DOHH2 (cell line): ENCODE results near the gene ZBTB49.

ENCODE experiments used
- H3F3A ChIP-seq: fragments of 200-600 bp; sonication (generic), shearing (Covaris generic); 2 replicates; pipeline ENCODE4 v1.6.0; 2016; ENCODE audit warnings: antibody characterized with exemption, mild to moderate bottlenecking; ENCODE audit not compliant: control insufficient read depth, insufficient read depth
- H3K27ac ChIP-seq: fragments of 200-600 bp; sonication (generic); 2 replicates; pipeline ENCODE4 v1.5.1; 2014; ENCODE audit warnings: low read depth, mild to moderate bottlenecking, low read length, moderate library complexity
- H3K27me3 ChIP-seq: fragments of 200-600 bp; sonication (generic); 2 replicates; pipeline ENCODE4 v1.6.1; 2014; ENCODE audit warnings: mild to moderate bottlenecking, low read length, mixed read lengths; ENCODE audit not compliant: control insufficient read depth
- H3K36me3 ChIP-seq: fragments of 200-600 bp; sonication (generic); 2 replicates; pipeline ENCODE4 v1.6.1; 2014; ENCODE audit warnings: mild to moderate bottlenecking, low read length, moderate library complexity, mixed read lengths; ENCODE audit not compliant: control insufficient read depth
- H3K4me1 ChIP-seq: fragments of 200-600 bp; sonication (generic); 2 replicates; pipeline ENCODE4 v1.6.1; 2014; ENCODE audit warnings: mild to moderate bottlenecking, low read length, mixed read lengths; ENCODE audit not compliant: control insufficient read depth
- H3K4me2 ChIP-seq: fragments of 200-600 bp; sonication (generic); 2 replicates; pipeline ENCODE4 v1.6.0; 2014; ENCODE audit warnings: mild to moderate bottlenecking, low read length, moderate library complexity
- H3K4me3 ChIP-seq: fragments of 200-600 bp; sonication (generic); 2 replicates; pipeline ENCODE4 v1.5.1; 2014; ENCODE audit warnings: mild to moderate bottlenecking, low read length, mixed read lengths
- H3K79me2 ChIP-seq: fragments of 200-600 bp; sonication (generic); 2 replicates; pipeline ENCODE4 v1.6.1; 2014; ENCODE audit warnings: mild to moderate bottlenecking, low read length, mixed read lengths; ENCODE audit not compliant: control insufficient read depth
- H3K9me2 ChIP-seq: fragments of 200-600 bp; sonication (generic); replicated peaks from 2 replicates; pipeline ENCODE4 v1.6.1; 2014; ENCODE audit warnings: mild to moderate bottlenecking, low read length, mixed read lengths; ENCODE audit not compliant: control insufficient read depth
- H3K9me3 ChIP-seq: fragments of 200-600 bp; sonication (generic); 2 replicates; pipeline ENCODE4 v1.6.1; 2014; ENCODE audit warnings: antibody characterized with exemption, low read length, mixed read lengths; ENCODE audit not compliant: control insufficient read depth, insufficient read depth
- H4K20me1 ChIP-seq: fragments of 200-600 bp; sonication (generic); 2 replicates; pipeline ENCODE4 v1.6.0; 2014; ENCODE audit warnings: low read depth, mild to moderate bottlenecking, antibody characterized with exemption, low read length, moderate library complexity; ENCODE audit not compliant: control insufficient read depth, insufficient read depth
- EZH2phosphoT487 ChIP-seq: fragments of 200-600 bp; sonication (generic); IDR thresholded peaks from 2 replicates; pipeline ENCODE4 v1.6.1; 2017; ENCODE audit warnings: borderline replicate concordance, mild to moderate bottlenecking, antibody characterized with exemption, low read length, moderate library complexity, mixed read lengths
- TF ChIP-seq, protein P1 (sequence below): fragments of 200-600 bp; sonication (generic); IDR thresholded peaks from one replicate; pipeline ENCODE4 v1.5.1; 2014; ENCODE audit warnings: antibody characterized with exemption, mild to moderate bottlenecking, low read depth, low read length; ENCODE audit not compliant: poor library complexity, severe bottlenecking

ZBTB49 gene

GRCh38 chr4:4332529-4332928 is 42.5 kb downstream of the ZBTB49 start:
- peaks cover 3% of the 10 kb centered on the region for H3K4me1 ChIP-seq
- H3K4me3 ChIP-seq: no peak overlapping the region
- H4K20me1 ChIP-seq: no peaks in the 10 kb centered on the region
- no peak overlapping the region for H3K27ac ChIP-seq
- no peaks in the 10 kb centered on the region for H3K9me3 ChIP-seq
- H3K4me2 ChIP-seq: no peak overlapping the region
- H3K27me3 ChIP-seq: no peaks in the 10 kb centered on the region
- no peak for TF ChIP-seq EZH2phosphoT487
- TF ChIP-seq, protein P1, sequence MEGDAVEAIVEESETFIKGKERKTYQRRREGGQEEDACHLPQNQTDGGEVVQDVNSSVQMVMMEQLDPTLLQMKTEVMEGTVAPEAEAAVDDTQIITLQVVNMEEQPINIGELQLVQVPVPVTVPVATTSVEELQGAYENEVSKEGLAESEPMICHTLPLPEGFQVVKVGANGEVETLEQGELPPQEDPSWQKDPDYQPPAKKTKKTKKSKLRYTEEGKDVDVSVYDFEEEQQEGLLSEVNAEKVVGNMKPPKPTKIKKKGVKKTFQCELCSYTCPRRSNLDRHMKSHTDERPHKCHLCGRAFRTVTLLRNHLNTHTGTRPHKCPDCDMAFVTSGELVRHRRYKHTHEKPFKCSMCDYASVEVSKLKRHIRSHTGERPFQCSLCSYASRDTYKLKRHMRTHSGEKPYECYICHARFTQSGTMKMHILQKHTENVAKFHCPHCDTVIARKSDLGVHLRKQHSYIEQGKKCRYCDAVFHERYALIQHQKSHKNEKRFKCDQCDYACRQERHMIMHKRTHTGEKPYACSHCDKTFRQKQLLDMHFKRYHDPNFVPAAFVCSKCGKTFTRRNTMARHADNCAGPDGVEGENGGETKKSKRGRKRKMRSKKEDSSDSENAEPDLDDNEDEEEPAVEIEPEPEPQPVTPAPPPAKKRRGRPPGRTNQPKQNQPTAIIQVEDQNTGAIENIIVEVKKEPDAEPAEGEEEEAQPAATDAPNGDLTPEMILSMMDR: no peak
- H3F3A ChIP-seq: no peaks in the 10 kb centered on the region
- H3K9me2 ChIP-seq: no peaks in the 10 kb centered on the region
- no peaks in the 10 kb centered on the region for H3K79me2 ChIP-seq
- no peaks in the 10 kb centered on the region for H3K36me3 ChIP-seq

GRCh38 chr4:4333265-4333706 is 43.2 kb downstream of the ZBTB49 start:
- H3K4me2 ChIP-seq: no peak overlapping the region
- no peaks in the 10 kb centered on the region for H3K9me2 ChIP-seq
- no peaks in the 10 kb centered on the region for H3K27me3 ChIP-seq
- H3K4me1 ChIP-seq: peaks cover 3% of the 10 kb centered on the region
- H3K79me2 ChIP-seq: no peaks in the 10 kb centered on the region
- H3K36me3 ChIP-seq: no peaks in the 10 kb centered on the region
- H3K9me3 ChIP-seq: no peaks in the 10 kb centered on the region
- no peaks in the 10 kb centered on the region for H3F3A ChIP-seq
- no peak overlapping the region for H3K4me3 ChIP-seq
- H3K27ac ChIP-seq: no peak overlapping the region
- no peaks in the 10 kb centered on the region for H4K20me1 ChIP-seq
- no peak for TF ChIP-seq EZH2phosphoT487
- TF ChIP-seq, protein P1: no peak

- Histone ChIP-seq H3K4me2 (peak overlapping the region; percentile 43), H3F3A (no peaks in the 10 kb centered on the region), H3K4me1 (peaks cover 3% of the 10 kb centered on the region), H3K4me3 (no peak overlapping the region), H3K36me3 (no peaks in the 10 kb centered on the region), H4K20me1 (no peaks in the 10 kb centered on the region), H3K9me2 (no peaks in the 10 kb centered on the region), H3K79me2 (no peaks in the 10 kb centered on the region), H3K27me3 (no peaks in the 10 kb centered on the region), H3K27ac (no peak overlapping the region), H3K9me3 (no peaks in the 10 kb centered on the region)
- TF ChIP-seq, protein P1: peak; percentile 74
- TF ChIP-seq EZH2phosphoT487: no peak
Measured at GRCh38 chr4:4334798-4335520, 44.9 kb downstream of the ZBTB49 start.
